ENCODE results near the gene ZDHHC13. TPM values are rescaled to one million over a fixed set of nuclear protein-coding genes. Genes with fewer than 3 reads are reported as not detected.

ZDHHC13 gene
- total RNA-seq, 1 donor from 2014 or later: 44.8 TPM

GRCh38 chr11:19164230-19164855, 47.4 kb downstream of the ZDHHC13 start:
- no peak for FAIRE-seq

GRCh38 chr11:19164881-19165280, 47.9 kb downstream of the ZDHHC13 start:
- no peak for DNase-seq (ENCODE audit: low spot score in 2 of 2)
- FAIRE-seq: no peak

More at GRCh38 chr11:19164230-19164855, 47.4 kb downstream of the ZDHHC13 start:
- no peak for DNase-seq (ENCODE audit: low spot score in 2 of 2)

- DNase-seq (ENCODE audit: low spot score in 2 of 2) (no peak), FAIRE-seq (no peak)
These were observed 51.1 kb downstream of the ZDHHC13 start for GRCh38 chr11:19168090-19168489.

- FAIRE-seq: no peak
These were observed 56.2 kb downstream of the ZDHHC13 start for GRCh38 chr11:19173004-19173689.

GRCh38 chr11:19173964-19174638, 57.1 kb downstream of the ZDHHC13 start:
- FAIRE-seq: no peak

More at GRCh38 chr11:19173004-19173689, 56.2 kb downstream of the ZDHHC13 start:
- no peak for DNase-seq (ENCODE audit: low spot score in 2 of 2)

GRCh38 chr11:19176629-19177186, 59.7 kb downstream of the ZDHHC13 start:
- no peak for FAIRE-seq
- DNase-seq (ENCODE audit: low spot score in 2 of 2): no peak

More at GRCh38 chr11:19173964-19174638, 57.1 kb downstream of the ZDHHC13 start:
- DNase-seq (ENCODE audit: low spot score in 2 of 2): no peak

GRCh38 chr11:19181531-19182261, 64.7 kb downstream of the ZDHHC13 start:
- DNase-seq (ENCODE audit: low spot score in 2 of 2): no peak

GRCh38 chr11:19183646-19184045, 66.7 kb downstream of the ZDHHC13 start:
- DNase-seq (ENCODE audit: low spot score in 2 of 2) (no peak), FAIRE-seq (no peak)

More at GRCh38 chr11:19181531-19182261, 64.7 kb downstream of the ZDHHC13 start:
- FAIRE-seq: no peak

- no peak for DNase-seq (ENCODE audit: low spot score in 2 of 2)
- FAIRE-seq: no peak
These were observed 68.1 kb downstream of the ZDHHC13 start for GRCh38 chr11:19185036-19185435.

GRCh38 chr11:19185516-19186052, 68.6 kb downstream of the ZDHHC13 start:
- FAIRE-seq (no peak), DNase-seq (ENCODE audit: low spot score in 2 of 2) (no peak)

GRCh38 chr11:19187114-19187832, 70.3 kb downstream of the ZDHHC13 start:
- FAIRE-seq (no peak), DNase-seq (ENCODE audit: low spot score in 2 of 2) (no peak)

- DNase-seq (ENCODE audit: low spot score in 2 of 2): peak; percentile 32 to 40
These were observed 70.9 kb downstream of the ZDHHC13 start for GRCh38 chr11:19187833-19188258.

GRCh38 chr11:19191530-19192169, 74.7 kb downstream of the ZDHHC13 start:
- FAIRE-seq: no peak
- DNase-seq (ENCODE audit: low spot score in 2 of 2): no peak

More at GRCh38 chr11:19187833-19188258, 70.9 kb downstream of the ZDHHC13 start:
- peak; percentile 42 for FAIRE-seq

- no peak for FAIRE-seq
- no peak for DNase-seq (ENCODE audit: low spot score in 2 of 2)
These were observed 76.9 kb downstream of the ZDHHC13 start for GRCh38 chr11:19193916-19194315.

GRCh38 chr11:19194620-19195308, 77.8 kb downstream of the ZDHHC13 start:
- FAIRE-seq (no peak), DNase-seq (ENCODE audit: low spot score in 2 of 2) (no peak)

- FAIRE-seq: no peak
- DNase-seq (ENCODE audit: low spot score in 2 of 2): no peak
These were observed 79.5 kb downstream of the ZDHHC13 start for GRCh38 chr11:19196432-19196831.

- FAIRE-seq (no peak), DNase-seq (ENCODE audit: low spot score in 2 of 2) (no peak)
These were observed 82.1 kb downstream of the ZDHHC13 start for GRCh38 chr11:19199048-19199447.

- DNase-seq (ENCODE audit: low spot score in 2 of 2) (no peak), FAIRE-seq (no peak)
These were observed 82.8 kb downstream of the ZDHHC13 start for GRCh38 chr11:19199771-19200170.
